ENCODE results near the gene CDC73.
"Not testable (repeated sequence)": the region's sequence is repeated elsewhere in the genome, so short reads cannot be mapped to it uniquely, and the experiment has no call there.

The CDC73 gene

GRCh38 chr1:193237381-193237978, 115.6 kb downstream of the CDC73 start:
- DNase-seq, result no peak

- no peak for DNase-seq
Measured at GRCh38 chr1:193240609-193241008, 118.8 kb downstream of the CDC73 start.

- DNase-seq, result no peak
Measured at GRCh38 chr1:193241132-193241827, 119.4 kb downstream of the CDC73 start.

- no peak for DNase-seq
Measured at GRCh38 chr1:193242000-193242399, 120.2 kb downstream of the CDC73 start.

- no peak for DNase-seq
Measured at GRCh38 chr1:193249187-193249586, 127.4 kb downstream of the CDC73 start.

- no peak for DNase-seq
Measured at GRCh38 chr1:193251950-193252349, 130.1 kb downstream of the CDC73 start.

GRCh38 chr1:193256019-193256418, 134.2 kb downstream of the CDC73 start:
- no peak for DNase-seq

- DNase-seq, result no peak
Measured at GRCh38 chr1:193259636-193260035, 137.8 kb downstream of the CDC73 start.

- DNase-seq, result no peak
Measured at GRCh38 chr1:193260056-193260745, 138.4 kb downstream of the CDC73 start.

- no peak for DNase-seq
Measured at GRCh38 chr1:193260896-193261295, 139.1 kb downstream of the CDC73 start.

GRCh38 chr1:193262661-193263060, 140.8 kb downstream of the CDC73 start:
- no peak for DNase-seq

- DNase-seq, result no peak
Measured at GRCh38 chr1:193264313-193265065, 142.7 kb downstream of the CDC73 start.

GRCh38 chr1:193265716-193266115, 143.9 kb downstream of the CDC73 start:
- DNase-seq, result no peak

- not testable (repeated sequence) for DNase-seq
Measured at GRCh38 chr1:193266794-193267193, 145.0 kb downstream of the CDC73 start.

GRCh38 chr1:193270996-193271395, 149.2 kb downstream of the CDC73 start:
- DNase-seq, result no peak

- DNase-seq, result no peak
Measured at GRCh38 chr1:193275773-193276172, 153.9 kb downstream of the CDC73 start.

GRCh38 chr1:193278968-193279367, 157.1 kb downstream of the CDC73 start:
- no peak for DNase-seq

GRCh38 chr1:193281894-193282293, 160.1 kb downstream of the CDC73 start:
- no peak for DNase-seq

GRCh38 chr1:193283016-193283415, 161.2 kb downstream of the CDC73 start:
- DNase-seq, result no peak

- DNase-seq, result no peak
Measured at GRCh38 chr1:193284219-193284618, 162.4 kb downstream of the CDC73 start.

GRCh38 chr1:193285641-193286040, 163.8 kb downstream of the CDC73 start:
- no peak for DNase-seq

- DNase-seq, result not testable (repeated sequence)
Measured at GRCh38 chr1:193288548-193289080, 166.8 kb downstream of the CDC73 start.

GRCh38 chr1:193293726-193294125, 171.9 kb downstream of the CDC73 start:
- no peak for DNase-seq

Measured in activated T-cell treated with anti-CD3 and anti-CD28 coated beads, Interleukin-2, amount 50 U/mL, for 1 hour (primary cell).